ENCODE measurements around the gene AP1S3.

AP1S3 gene

GRCh38 chr2:223784221-223784772 is 53.1 kb downstream of the AP1S3 start:
- Histone ChIP-seq H3K4me1 (ENCODE audit: control insufficient read depth, insufficient read depth, low read length) (0 out of 2 replicates have a peak, but pooled peaks cover 1% of the 10 kb centered on the region), H3K27ac (ENCODE audit: low read length) (no peak overlapping the region), H3K9me3 (ENCODE audit: control insufficient read depth, insufficient read depth, low read length) (no peaks in the 10 kb centered on the region), H3K27me3 (ENCODE audit: control insufficient read depth, insufficient read depth, low read length) (no peaks in the 10 kb centered on the region), H3K4me3 (ENCODE audit: low read length) (no peak overlapping the region), H3K36me3 (ENCODE audit: control insufficient read depth, insufficient read depth, low read length) (no peaks in the 10 kb centered on the region)
- no CpG with 5 or more reads among the region's 5 CpGs for WGBS (ENCODE audit: insufficient coverage, insufficient read length)
- DNase-seq (ENCODE audit: low read depth, low spot score): no peak

GRCh38 chr2:223782629-223783028 is 54.8 kb downstream of the AP1S3 start:
- no peak overlapping the region for H3K27ac ChIP-seq (ENCODE audit: low read length)
- no peaks in the 10 kb centered on the region for H3K9me3 ChIP-seq (ENCODE audit: control insufficient read depth, insufficient read depth, low read length)
- no peaks in the 10 kb centered on the region for H3K27me3 ChIP-seq (ENCODE audit: control insufficient read depth, insufficient read depth, low read length)
- WGBS (ENCODE audit: insufficient coverage, insufficient read length): no CpG with 5 or more reads among the region's 3 CpGs
- H3K4me3 ChIP-seq (ENCODE audit: low read length): no peak overlapping the region
- no peaks in the 10 kb centered on the region for H3K36me3 ChIP-seq (ENCODE audit: control insufficient read depth, insufficient read depth, low read length)
- H3K4me1 ChIP-seq (ENCODE audit: control insufficient read depth, insufficient read depth, low read length): peaks cover 1% of the 10 kb centered on the region; the same call in 1 of the 2 replicates
- DNase-seq (ENCODE audit: low read depth, low spot score): no peak

- Histone ChIP-seq H3K36me3 (ENCODE audit: control insufficient read depth, insufficient read depth, low read length) (no peaks in the 10 kb centered on the region), H3K27me3 (ENCODE audit: control insufficient read depth, insufficient read depth, low read length) (no peaks in the 10 kb centered on the region), H3K27ac (ENCODE audit: low read length) (no peak overlapping the region), H3K4me1 (ENCODE audit: control insufficient read depth, insufficient read depth, low read length) (peaks cover 1% of the 10 kb centered on the region; the same call in 1 of the 2 replicates), H3K4me3 (ENCODE audit: low read length) (no peak overlapping the region), H3K9me3 (ENCODE audit: control insufficient read depth, insufficient read depth, low read length) (no peaks in the 10 kb centered on the region)
- no CpG with 5 or more reads among the region's 3 CpGs for WGBS (ENCODE audit: insufficient coverage, insufficient read length)
- DNase-seq (ENCODE audit: low read depth, low spot score): no peak
Observed at GRCh38 chr2:223781560-223781959, 55.8 kb downstream of the AP1S3 start.

GRCh38 chr2:223779877-223780276 is 57.5 kb downstream of the AP1S3 start:
- Histone ChIP-seq H3K27me3 (ENCODE audit: control insufficient read depth, insufficient read depth, low read length) (no peaks in the 10 kb centered on the region), H3K9me3 (ENCODE audit: control insufficient read depth, insufficient read depth, low read length) (no peaks in the 10 kb centered on the region), H3K27ac (ENCODE audit: low read length) (no peak overlapping the region), H3K4me1 (ENCODE audit: control insufficient read depth, insufficient read depth, low read length) (peaks cover 1% of the 10 kb centered on the region; the same call in 1 of the 2 replicates), H3K4me3 (ENCODE audit: low read length) (no peak overlapping the region), H3K36me3 (ENCODE audit: control insufficient read depth, insufficient read depth, low read length) (no peaks in the 10 kb centered on the region)
- peak; percentile 76 for DNase-seq (ENCODE audit: low read depth, low spot score)
- WGBS (ENCODE audit: insufficient coverage, insufficient read length): no CpG with 5 or more reads among the region's 7 CpGs

- Histone ChIP-seq H3K9me3 (ENCODE audit: control insufficient read depth, insufficient read depth, low read length) (no peaks in the 10 kb centered on the region), H3K27me3 (ENCODE audit: control insufficient read depth, insufficient read depth, low read length) (no peaks in the 10 kb centered on the region), H3K27ac (ENCODE audit: low read length) (no peak overlapping the region), H3K36me3 (ENCODE audit: control insufficient read depth, insufficient read depth, low read length) (no peaks in the 10 kb centered on the region), H3K4me1 (ENCODE audit: control insufficient read depth, insufficient read depth, low read length) (no peaks in the 10 kb centered on the region; the same call in 1 of the 2 replicates), H3K4me3 (ENCODE audit: low read length) (no peak overlapping the region)
- WGBS (ENCODE audit: insufficient coverage, insufficient read length): no CpG with 5 or more reads among the region's 8 CpGs
- no peak for DNase-seq (ENCODE audit: low read depth, low spot score)
Observed at GRCh38 chr2:223774193-223774592, 63.2 kb downstream of the AP1S3 start.

- Histone ChIP-seq H3K27me3 (ENCODE audit: control insufficient read depth, insufficient read depth, low read length) (no peaks in the 10 kb centered on the region), H3K9me3 (ENCODE audit: control insufficient read depth, insufficient read depth, low read length) (no peaks in the 10 kb centered on the region), H3K4me3 (ENCODE audit: low read length) (no peak overlapping the region), H3K27ac (ENCODE audit: low read length) (no peak overlapping the region), H3K36me3 (ENCODE audit: control insufficient read depth, insufficient read depth, low read length) (no peaks in the 10 kb centered on the region), H3K4me1 (ENCODE audit: control insufficient read depth, insufficient read depth, low read length) (no peaks in the 10 kb centered on the region)
- WGBS (ENCODE audit: insufficient coverage, insufficient read length): no CpG with 5 or more reads among the region's 3 CpGs
- DNase-seq (ENCODE audit: low read depth, low spot score): no peak
Observed at GRCh38 chr2:223772363-223772762, 65.0 kb downstream of the AP1S3 start.

GRCh38 chr2:223771475-223771874 is 65.9 kb downstream of the AP1S3 start:
- DNase-seq (ENCODE audit: low read depth, low spot score): no peak
- no peaks in the 10 kb centered on the region for H3K9me3 ChIP-seq (ENCODE audit: control insufficient read depth, insufficient read depth, low read length)
- no CpG with 5 or more reads among the region's 4 CpGs for WGBS (ENCODE audit: insufficient coverage, insufficient read length)
- no peak overlapping the region for H3K4me3 ChIP-seq (ENCODE audit: low read length)
- H3K27ac ChIP-seq (ENCODE audit: low read length): no peak overlapping the region
- H3K27me3 ChIP-seq (ENCODE audit: control insufficient read depth, insufficient read depth, low read length): no peaks in the 10 kb centered on the region
- H3K4me1 ChIP-seq (ENCODE audit: control insufficient read depth, insufficient read depth, low read length): no peaks in the 10 kb centered on the region
- H3K36me3 ChIP-seq (ENCODE audit: control insufficient read depth, insufficient read depth, low read length): no peaks in the 10 kb centered on the region

GRCh38 chr2:223768179-223768578 is 69.2 kb downstream of the AP1S3 start:
- Histone ChIP-seq H3K27ac (ENCODE audit: low read length) (no peak overlapping the region), H3K4me1 (ENCODE audit: control insufficient read depth, insufficient read depth, low read length) (no peaks in the 10 kb centered on the region), H3K36me3 (ENCODE audit: control insufficient read depth, insufficient read depth, low read length) (no peaks in the 10 kb centered on the region), H3K4me3 (ENCODE audit: low read length) (no peak overlapping the region), H3K9me3 (ENCODE audit: control insufficient read depth, insufficient read depth, low read length) (no peaks in the 10 kb centered on the region), H3K27me3 (ENCODE audit: control insufficient read depth, insufficient read depth, low read length) (no peaks in the 10 kb centered on the region)
- no peak for DNase-seq (ENCODE audit: low read depth, low spot score)
- no CpG with 5 or more reads among the region's 3 CpGs for WGBS (ENCODE audit: insufficient coverage, insufficient read length)

- no peaks in the 10 kb centered on the region for H3K9me3 ChIP-seq (ENCODE audit: control insufficient read depth, insufficient read depth, low read length)
- no peaks in the 10 kb centered on the region for H3K36me3 ChIP-seq (ENCODE audit: control insufficient read depth, insufficient read depth, low read length)
- DNase-seq (ENCODE audit: low read depth, low spot score): no peak
- H3K4me3 ChIP-seq (ENCODE audit: low read length): no peak overlapping the region
- no peaks in the 10 kb centered on the region for H3K27me3 ChIP-seq (ENCODE audit: control insufficient read depth, insufficient read depth, low read length)
- H3K27ac ChIP-seq (ENCODE audit: low read length): no peak overlapping the region
- H3K4me1 ChIP-seq (ENCODE audit: control insufficient read depth, insufficient read depth, low read length): no peaks in the 10 kb centered on the region; the same call in 1 of the 2 replicates
Observed at GRCh38 chr2:223767341-223767740, 70.0 kb downstream of the AP1S3 start.

GRCh38 chr2:223765221-223765785 is 72.1 kb downstream of the AP1S3 start:
- Histone ChIP-seq H3K27ac (ENCODE audit: low read length) (no peak overlapping the region), H3K9me3 (ENCODE audit: control insufficient read depth, insufficient read depth, low read length) (no peaks in the 10 kb centered on the region), H3K27me3 (ENCODE audit: control insufficient read depth, insufficient read depth, low read length) (no peaks in the 10 kb centered on the region), H3K36me3 (ENCODE audit: control insufficient read depth, insufficient read depth, low read length) (no peaks in the 10 kb centered on the region), H3K4me1 (ENCODE audit: control insufficient read depth, insufficient read depth, low read length) (no peaks in the 10 kb centered on the region; the same call in 1 of the 2 replicates), H3K4me3 (ENCODE audit: low read length) (no peak overlapping the region)
- DNase-seq (ENCODE audit: low read depth, low spot score): no peak
- no CpG with 5 or more reads among the region's 6 CpGs for WGBS (ENCODE audit: insufficient coverage, insufficient read length)

GRCh38 chr2:223764796-223765195 is 72.6 kb downstream of the AP1S3 start:
- H3K9me3 ChIP-seq (ENCODE audit: control insufficient read depth, insufficient read depth, low read length): no peaks in the 10 kb centered on the region
- WGBS (ENCODE audit: insufficient coverage, insufficient read length): no CpG with 5 or more reads among the region's 1 CpG
- H3K4me1 ChIP-seq (ENCODE audit: control insufficient read depth, insufficient read depth, low read length): no peaks in the 10 kb centered on the region; the same call in 1 of the 2 replicates
- no peak overlapping the region for H3K27ac ChIP-seq (ENCODE audit: low read length)
- H3K4me3 ChIP-seq (ENCODE audit: low read length): no peak overlapping the region
- no peaks in the 10 kb centered on the region for H3K27me3 ChIP-seq (ENCODE audit: control insufficient read depth, insufficient read depth, low read length)
- no peak for DNase-seq (ENCODE audit: low read depth, low spot score)
- H3K36me3 ChIP-seq (ENCODE audit: control insufficient read depth, insufficient read depth, low read length): no peaks in the 10 kb centered on the region

All from iPS DF 6.9 (cell line).